NCI-H748 (cell line): ENCODE measurements around the gene NCKAP1.
"Not testable (repeated sequence)": the region's sequence is repeated elsewhere in the genome, so short reads cannot be mapped to it uniquely, and the experiment has no call there.

ENCODE experiments used
- DNase-seq: peaks from one replicate; lab custom pipeline; 2025; ENCODE audit not compliant: unreplicated experiment; lab: John Stamatoyannopoulos, UW

NCKAP1 gene

GRCh38 chr2:182913064-182913463 lies 125.2 kb downstream of the NCKAP1 start:
- no peak for DNase-seq

DNA sequence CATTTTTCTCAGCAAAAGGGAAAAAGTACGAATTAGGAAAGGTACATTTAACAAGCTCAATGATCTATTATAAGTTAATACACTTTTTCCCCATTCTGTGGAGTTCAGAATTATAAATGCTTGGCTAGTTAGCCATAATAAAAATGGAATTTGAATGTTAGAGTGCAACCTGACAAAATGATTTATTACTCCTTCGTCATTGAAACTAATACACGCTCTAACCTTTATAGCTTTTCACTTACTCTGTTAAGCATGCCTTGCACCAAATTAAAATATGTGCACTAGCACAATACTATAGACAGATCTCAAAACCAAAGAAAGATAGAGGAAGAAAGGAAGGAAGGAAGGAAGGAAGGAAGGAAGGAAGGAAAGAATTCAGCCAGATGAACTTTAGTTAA lies 125.7 kb downstream of the NCKAP1 start:
- DNase-seq = no peak

DNA sequence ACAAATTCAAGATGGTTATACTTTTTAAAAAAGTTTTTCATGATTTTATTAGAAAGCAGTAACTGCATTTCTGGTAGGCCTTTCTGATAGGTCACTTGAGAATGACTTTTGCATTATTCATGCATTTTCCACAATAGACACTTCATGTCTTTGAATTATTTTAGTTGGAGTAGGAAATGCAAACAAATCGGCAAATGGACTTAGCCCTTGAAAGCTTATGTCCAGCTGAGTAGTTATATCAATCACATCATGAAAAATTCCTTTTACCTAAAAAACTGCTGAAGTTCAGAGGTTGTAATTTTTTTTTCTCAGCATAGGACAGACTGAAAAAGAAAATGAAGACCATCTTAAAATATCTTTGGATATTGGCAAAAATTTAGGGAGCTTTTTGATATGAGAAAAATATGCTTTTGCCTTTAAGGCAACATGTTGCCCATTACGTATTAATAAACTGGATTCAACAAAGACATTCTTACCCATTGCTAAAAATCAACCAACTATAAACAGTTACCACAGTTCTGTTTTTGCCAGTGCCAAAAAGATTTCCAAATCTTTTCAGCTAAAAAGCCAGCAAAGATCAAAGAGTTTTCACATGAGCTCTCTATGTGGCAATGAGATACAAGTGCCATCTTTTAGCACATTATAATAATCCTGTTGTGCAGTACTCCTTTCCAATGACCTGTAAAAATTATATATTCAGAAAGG lies 126.3 kb downstream of the NCKAP1 start:
- DNase-seq = no peak

GRCh38 chr2:182910965-182911364 lies 127.3 kb downstream of the NCKAP1 start:
- DNase-seq = no peak

- DNase-seq = no peak
Observed at GRCh38 chr2:182907081-182907830, 131.0 kb downstream of the NCKAP1 start.

DNA sequence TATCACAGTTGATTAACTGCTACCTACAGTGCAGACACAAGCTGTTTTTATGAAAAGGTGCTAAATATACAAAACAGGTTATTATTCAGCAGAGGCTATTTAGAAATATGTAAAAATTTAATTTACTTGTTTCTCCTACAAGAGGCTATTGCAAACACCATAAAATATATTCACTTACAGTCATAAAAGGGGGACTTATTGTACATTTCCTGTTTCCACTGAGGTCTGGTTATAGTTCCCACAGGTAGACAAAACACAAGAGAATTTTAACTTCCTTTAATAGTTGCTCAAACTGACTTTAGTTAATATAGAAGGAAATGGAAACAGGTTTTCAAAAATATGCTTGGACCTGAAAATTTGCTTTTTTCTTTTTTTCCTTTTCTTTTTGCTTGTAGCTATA lies 131.8 kb downstream of the NCKAP1 start:
- no peak for DNase-seq

DNA sequence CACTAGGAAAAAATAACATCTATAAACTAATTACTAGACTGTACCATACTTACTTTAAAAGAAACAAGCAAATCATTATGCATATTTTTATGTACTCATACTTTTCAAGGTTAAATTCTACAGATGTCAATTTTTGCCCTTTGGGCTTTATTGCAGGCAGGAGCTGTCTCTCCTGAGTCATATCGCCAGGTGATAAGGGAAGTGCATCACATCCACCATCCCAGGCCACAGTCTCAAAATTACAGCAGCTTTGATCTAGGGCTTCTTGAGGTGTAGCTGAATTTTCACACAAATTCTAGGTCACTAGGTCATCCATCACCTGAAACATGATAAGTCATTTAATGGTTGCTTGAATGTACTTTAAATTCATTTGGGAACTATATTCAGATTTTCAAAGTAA lies 133.4 kb downstream of the NCKAP1 start:
- no peak for DNase-seq

DNA sequence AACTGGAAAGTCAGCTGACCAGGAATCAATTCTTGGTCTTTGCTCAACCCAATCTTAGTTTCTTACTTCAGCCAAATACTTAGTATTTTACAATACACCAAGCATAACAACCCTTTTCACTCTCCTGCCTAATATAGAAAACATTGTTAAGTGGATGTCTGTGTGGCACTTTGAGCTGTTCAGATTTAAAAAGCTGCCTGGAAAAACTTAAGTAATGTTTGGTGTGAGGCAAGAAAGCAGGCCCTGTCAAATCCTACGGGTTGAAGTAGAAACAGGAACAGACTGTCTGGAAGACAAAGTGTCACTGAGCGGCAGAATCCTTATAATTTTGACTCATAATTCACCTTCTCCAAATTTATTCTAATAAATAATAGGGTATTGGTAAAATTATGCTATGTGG lies 134.7 kb downstream of the NCKAP1 start:
- no peak for DNase-seq

GRCh38 chr2:182901748-182902147 lies 136.5 kb downstream of the NCKAP1 start:
- no peak for DNase-seq

- no peak for DNase-seq
Observed at GRCh38 chr2:182898718-182899117, 139.5 kb downstream of the NCKAP1 start.

GRCh38 chr2:182897137-182897536 lies 141.1 kb downstream of the NCKAP1 start:
- no peak for DNase-seq

GRCh38 chr2:182895798-182896197 lies 142.5 kb downstream of the NCKAP1 start:
- no peak for DNase-seq

DNA sequence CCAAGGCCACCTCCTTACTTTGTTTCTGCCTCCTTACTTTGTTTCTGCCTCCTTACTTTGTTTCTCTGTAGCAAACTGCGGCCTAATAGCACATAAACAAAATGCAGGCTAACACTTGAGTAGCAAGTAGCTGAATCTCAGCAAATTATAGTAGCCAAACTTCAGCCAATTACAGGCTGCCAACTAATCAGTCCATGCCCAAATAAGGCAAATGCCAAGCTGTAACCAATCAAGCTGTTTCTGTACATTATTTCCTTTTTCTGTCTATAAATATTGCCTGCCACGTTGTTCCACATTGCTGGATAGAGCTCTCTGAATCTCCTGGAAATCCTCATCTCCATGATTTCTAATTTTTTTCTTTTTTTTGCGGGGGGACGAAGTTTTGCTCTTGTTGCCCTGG lies 143.1 kb downstream of the NCKAP1 start:
- DNase-seq = no peak

DNA sequence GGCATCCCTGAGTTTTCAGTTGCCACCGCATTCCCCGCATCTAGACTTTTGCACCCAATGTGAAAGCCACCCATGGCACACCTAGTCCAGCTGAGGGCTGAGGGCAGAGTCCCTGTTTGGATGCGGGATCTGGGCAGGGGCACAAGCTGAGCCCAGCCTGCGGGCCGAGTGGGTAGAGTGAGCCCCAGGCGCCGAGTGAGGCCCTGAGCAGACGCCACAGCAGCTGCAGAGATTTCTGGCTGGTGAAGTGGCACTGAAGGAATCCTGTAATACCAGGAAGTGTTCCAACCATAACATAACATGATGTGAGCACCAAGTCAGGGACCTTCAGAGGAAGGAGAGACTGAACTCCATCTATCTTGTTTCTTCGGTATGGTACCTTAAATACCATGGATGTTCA lies 144.1 kb downstream of the NCKAP1 start:
- no peak for DNase-seq

DNA sequence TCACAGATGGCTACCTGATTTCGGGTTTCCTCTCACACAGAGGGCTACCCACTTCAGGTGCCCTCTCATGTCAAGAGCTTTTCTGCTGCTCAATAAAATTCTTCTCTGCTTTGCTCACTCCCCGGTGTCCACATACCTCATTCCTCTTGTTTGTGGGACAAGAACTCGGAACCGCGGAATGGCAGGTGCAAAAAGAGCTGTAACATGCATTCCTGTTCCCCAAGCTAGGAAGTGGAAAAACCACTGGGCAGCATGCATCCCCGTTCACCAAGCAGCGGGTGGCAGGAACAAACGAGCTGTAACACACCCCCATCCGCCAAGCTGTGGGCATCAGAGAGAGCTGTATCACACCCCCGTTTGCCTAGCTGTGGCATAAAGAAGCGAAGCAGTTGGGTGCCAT lies 144.6 kb downstream of the NCKAP1 start:
- no peak for DNase-seq

DNA sequence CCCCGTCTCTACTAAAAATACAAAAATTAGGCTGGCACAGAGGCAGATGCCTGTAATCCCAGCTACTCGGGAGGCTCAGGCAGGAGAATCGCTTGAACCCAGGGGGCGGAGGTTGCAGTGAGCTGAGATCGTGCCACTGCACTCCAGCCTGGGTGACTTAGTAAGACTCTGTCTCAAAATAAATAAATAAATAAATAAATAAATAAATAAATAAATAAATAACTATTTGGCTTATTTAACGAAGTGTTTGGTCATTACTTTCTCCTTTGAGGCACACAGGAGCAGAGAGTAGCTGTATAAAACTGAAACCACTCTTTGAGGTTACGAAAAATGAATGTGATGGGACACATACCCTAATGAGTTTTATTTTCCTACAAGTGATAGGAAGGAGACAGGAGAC lies 145.2 kb downstream of the NCKAP1 start:
- DNase-seq = not testable (repeated sequence)

DNA sequence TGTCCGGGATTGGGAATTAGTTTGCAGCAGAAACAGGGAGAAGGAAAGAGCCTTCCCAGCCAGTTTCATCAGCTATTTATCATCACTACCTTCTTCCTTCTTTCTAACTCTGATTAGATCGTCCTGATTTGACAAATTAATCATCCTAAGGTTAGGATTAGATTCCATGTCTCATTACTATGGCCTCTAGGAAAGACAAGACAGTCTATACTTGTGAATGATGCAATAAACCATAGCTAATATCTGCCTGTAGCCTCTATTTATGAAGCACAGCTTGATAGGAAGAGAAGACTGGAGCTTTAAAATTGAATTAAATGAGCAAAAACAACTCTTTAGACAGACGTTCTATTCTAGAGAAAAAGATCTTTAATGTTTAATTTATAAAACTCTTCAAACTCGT lies 146.6 kb downstream of the NCKAP1 start:
- DNase-seq = no peak

- DNase-seq = no peak
Observed at GRCh38 chr2:182890773-182891378, 147.4 kb downstream of the NCKAP1 start.

GRCh38 chr2:182890305-182890704 lies 148.0 kb downstream of the NCKAP1 start:
- no peak for DNase-seq

DNA sequence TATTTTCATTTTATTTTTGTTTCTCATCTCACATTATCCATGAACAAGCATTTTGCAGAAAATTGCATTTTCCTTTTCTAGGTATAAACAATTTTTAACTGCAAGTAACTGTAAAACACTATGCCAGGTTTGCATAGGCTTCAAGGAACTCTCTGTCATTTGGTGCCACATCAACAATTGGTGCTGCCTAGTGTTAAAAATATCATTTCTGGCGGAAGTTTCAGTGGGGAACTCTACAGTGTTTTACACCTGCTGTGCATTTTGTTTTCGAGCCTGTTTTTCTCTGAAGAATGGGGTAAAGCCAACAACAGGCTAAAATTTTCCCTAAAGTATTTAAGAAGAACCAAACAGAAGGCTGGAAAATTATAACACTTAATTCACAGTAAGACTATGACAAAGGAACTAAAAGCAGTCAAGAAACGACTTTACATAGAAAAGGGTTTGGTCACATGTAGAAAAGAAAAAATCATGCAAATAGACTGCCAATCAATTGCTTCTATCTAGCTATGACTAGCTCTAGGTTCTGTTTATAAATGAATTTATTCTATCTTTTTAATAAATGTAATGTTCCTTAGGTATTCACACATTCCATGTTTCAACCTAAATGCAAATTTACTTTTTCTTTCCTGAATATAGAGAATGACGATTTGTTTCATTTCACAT lies 150.4 kb downstream of the NCKAP1 start:
- no peak for DNase-seq

GRCh38 chr2:182887093-182887492 lies 151.2 kb downstream of the NCKAP1 start:
- DNase-seq = no peak

- no peak for DNase-seq
Observed at GRCh38 chr2:182885771-182886170, 152.5 kb downstream of the NCKAP1 start.
